ENCODE results near the gene GCC1. TPM values are rescaled to one million over a fixed set of nuclear protein-coding genes. Genes with fewer than 3 reads are reported as not detected.
A peak's percentile ranks its signal among the peaks of the same experiment; 100 is the strongest.
"Not testable (repeated sequence)": the region's sequence is repeated elsewhere in the genome, so short reads cannot be mapped to it uniquely, and the experiment has no call there.

The GCC1 gene
- total RNA-seq, 1 donor = 21.3 TPM

- DNase-seq (ENCODE audit: low read depth in 2 of 3, low spot score in 2 of 3) = no peak
Measured at GRCh38 chr7:127589896-127590295, 4.5 kb upstream of the GCC1 start.

- DNase-seq (ENCODE audit: low read depth in 2 of 3, low spot score in 2 of 3) = peak in 2 of 3 donors; percentile 28 to 42
Measured at GRCh38 chr7:127588697-127589482, 3.5 kb upstream of the GCC1 start.

DNA sequence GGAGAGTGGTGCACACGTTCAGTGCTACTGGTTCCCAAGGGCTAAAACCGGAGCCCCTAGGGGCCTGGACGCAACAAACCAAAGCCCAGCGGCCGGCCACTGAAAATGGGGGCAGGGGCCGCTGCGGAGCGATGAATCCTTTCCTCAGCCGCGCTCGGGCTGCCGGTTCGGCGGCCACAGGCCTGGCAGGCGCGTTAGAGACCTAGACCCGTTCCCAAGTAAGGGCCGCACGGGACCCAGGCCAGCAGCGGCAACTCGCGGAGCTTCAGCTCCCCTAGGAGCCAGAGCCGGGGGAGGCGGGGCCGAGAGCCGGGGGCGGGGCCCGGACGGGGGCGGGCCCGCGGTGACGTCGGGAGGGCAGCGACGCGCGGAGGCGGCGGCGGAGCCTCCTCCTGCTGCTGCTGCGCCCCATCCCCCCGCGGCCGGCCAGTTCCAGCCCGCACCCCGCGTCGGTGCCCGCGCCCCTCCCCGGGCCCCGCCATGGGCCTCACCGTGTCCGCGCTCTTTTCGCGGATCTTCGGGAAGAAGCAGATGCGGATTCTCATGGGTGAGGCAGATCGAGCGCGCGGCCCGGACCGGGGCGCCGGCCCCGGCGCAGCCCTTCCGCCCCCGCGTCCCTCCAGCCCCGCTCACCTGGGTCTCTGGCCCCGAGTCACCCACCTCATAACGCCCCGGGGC lies 2.8 kb upstream of the GCC1 start, which contains the start of gene ARF5:
Gene ARF5 (plus strand): TSS at position 393 of the 678 bp plus-strand sequence. CDS start 88 bp downstream, at position 481.
- peak; percentile 76 to 88 (median 84) for DNase-seq (ENCODE audit: low read depth in 2 of 3, low spot score in 2 of 3)

GRCh38 chr7:127587663-127588018 lies 2.2 kb upstream of the GCC1 start:
- DNase-seq (ENCODE audit: low read depth in 2 of 3, low spot score in 2 of 3) = no peak

DNA sequence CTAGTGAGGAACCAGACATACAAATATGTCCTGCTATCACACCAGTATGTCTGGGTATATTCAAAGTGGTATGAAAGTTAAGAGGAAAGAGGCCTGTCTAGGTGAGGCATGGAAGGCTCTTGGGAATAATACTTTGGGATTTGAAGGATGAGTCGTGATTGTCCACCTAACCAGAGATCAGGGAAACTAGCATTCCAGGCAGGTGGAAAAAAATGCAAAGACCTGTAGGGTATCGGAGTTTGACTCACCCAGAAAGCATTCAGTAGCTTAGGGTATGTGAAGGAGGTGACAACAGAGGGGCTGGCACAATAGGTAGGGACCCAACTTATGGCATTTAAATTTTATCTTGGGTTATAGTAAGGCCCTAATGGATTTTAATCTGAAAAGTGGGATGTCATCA lies 950 bp upstream of the GCC1 start:
- DNase-seq (ENCODE audit: low read depth in 2 of 3, low spot score in 2 of 3) = no peak

DNA sequence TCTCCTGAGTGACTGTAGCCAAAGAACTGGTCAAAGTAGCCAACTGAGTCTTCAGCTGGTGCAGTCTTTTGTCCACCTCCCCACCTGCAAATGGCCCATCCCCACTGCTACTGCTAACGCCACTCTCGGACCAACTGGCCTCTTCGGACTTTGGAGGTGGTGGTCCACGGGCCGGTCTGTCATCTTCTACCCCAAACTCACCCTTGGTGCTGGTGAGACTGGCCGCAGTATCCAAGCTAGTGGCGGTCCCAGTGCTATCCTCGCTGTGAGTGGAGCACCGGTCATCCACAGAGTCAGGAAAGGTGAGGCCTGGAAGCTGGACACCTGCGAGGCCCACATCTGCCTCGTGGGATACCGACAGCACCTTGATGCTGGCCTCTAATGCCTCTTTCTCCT lies 750 bp downstream of the GCC1 start:
- no peak for DNase-seq (ENCODE audit: low read depth in 2 of 3, low spot score in 2 of 3)

GRCh38 chr7:127582361-127582760 lies 3.0 kb downstream of the GCC1 start:
- no peak for DNase-seq (ENCODE audit: low read depth in 2 of 3, low spot score in 2 of 3)

- no peak for DNase-seq (ENCODE audit: low read depth in 2 of 3, low spot score in 2 of 3)
Measured at GRCh38 chr7:127581716-127582115, 3.7 kb downstream of the GCC1 start.

DNA sequence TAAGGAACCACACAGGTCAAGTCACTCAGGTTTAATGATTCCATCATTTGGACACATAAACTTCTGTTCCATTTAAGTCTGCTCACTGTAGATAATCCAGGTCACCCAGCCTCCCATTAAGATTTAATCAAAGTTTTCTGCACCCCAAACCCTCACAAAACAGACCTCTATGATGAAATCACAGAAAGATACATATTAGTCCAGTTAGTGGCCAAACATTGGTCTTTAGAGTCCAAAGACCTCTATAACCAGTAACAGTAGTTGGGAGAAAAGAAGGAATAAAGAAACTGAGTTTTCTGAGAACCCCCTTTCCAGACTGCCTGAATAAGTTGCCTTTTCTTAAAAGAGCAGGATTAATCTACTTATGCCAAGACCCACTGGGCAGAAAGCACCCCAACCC lies 4.8 kb downstream of the GCC1 start:
- no peak for DNase-seq (ENCODE audit: low read depth in 2 of 3, low spot score in 2 of 3)

GRCh38 chr7:127578711-127579275 lies 6.6 kb downstream of the GCC1 start:
- no peak for DNase-seq (ENCODE audit: low read depth in 2 of 3, low spot score in 2 of 3)

DNA sequence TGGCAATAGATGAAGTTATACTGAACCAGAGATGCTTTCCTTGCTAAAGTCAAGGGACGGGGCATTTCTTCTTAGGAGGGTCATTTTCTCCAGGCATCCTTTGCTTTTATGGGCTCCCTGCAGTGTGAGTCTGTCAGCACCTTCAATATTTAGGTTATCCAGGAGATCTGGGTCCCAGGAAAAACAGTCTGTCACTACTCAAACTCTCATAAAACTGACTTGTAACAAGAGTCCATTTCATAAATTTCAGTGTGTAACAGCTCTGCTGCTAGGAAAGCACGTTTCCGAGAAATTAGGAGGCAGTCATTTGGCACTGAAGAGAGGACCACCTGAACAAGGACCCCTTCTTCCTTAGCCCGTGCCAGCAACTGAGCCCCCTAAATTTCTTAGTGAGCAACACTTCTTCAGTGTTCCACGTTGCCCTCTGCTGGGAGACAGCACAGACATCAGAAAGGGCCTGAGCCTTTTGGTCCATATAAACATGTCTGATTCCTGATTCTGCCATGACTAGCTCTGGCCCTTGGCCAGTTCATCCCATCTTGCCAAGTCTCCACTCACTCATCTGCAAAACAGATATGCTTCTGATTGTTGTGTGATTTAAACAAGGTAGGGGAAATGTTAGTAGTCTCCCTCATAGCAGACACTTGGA lies 7.2 kb downstream of the GCC1 start:
- DNase-seq (ENCODE audit: low read depth in 2 of 3, low spot score in 2 of 3) = no peak

DNA sequence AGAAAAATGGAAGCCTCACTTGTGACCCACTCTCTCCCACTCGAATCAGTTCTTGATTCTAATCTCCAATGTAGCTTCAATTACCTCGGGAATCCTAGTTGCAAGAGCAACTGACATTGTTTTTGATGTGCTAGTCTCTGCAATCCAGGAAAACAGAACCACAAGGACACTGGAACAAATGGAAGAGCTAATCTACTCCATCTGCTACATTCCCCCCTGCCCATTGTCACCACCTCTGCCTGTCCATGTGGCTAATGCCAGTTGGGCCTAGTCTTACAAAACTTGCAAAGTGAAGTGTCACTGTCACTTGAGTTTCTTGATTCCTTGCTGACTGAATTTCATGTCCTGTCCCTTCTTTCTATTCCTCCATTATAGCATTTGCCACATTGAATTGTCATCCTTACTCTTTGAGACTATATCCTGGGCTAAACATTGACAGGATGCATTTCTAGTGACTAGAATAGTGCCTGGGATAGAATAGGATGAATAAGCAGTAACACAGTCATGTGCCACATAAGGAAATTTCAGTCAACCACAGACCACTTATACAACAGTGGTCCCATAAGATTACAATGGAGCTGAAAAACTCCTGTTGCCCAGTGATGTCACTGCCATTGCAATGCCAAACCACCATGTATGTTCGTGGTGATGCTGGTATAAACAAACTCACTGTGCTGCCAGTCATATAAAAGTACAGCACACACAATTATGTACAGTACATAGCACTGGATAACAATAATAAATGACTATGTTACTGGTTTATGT lies 13.5 kb downstream of the GCC1 start:
- no peak for DNase-seq (ENCODE audit: low read depth in 2 of 3, low spot score in 2 of 3)

- DNase-seq (ENCODE audit: low read depth in 2 of 3, low spot score in 2 of 3) = not testable (repeated sequence)
Measured at GRCh38 chr7:127568034-127568433, 17.4 kb downstream of the GCC1 start.

- no peak for DNase-seq (ENCODE audit: low read depth in 2 of 3, low spot score in 2 of 3)
Measured at GRCh38 chr7:127566242-127566641, 19.2 kb downstream of the GCC1 start.

- DNase-seq (ENCODE audit: low read depth in 2 of 3, low spot score in 2 of 3) = no peak
Measured at GRCh38 chr7:127557803-127558202, 27.6 kb downstream of the GCC1 start.

- no peak for DNase-seq (ENCODE audit: low read depth in 2 of 3, low spot score in 2 of 3)
Measured at GRCh38 chr7:127556404-127556803, 29.0 kb downstream of the GCC1 start.

DNA sequence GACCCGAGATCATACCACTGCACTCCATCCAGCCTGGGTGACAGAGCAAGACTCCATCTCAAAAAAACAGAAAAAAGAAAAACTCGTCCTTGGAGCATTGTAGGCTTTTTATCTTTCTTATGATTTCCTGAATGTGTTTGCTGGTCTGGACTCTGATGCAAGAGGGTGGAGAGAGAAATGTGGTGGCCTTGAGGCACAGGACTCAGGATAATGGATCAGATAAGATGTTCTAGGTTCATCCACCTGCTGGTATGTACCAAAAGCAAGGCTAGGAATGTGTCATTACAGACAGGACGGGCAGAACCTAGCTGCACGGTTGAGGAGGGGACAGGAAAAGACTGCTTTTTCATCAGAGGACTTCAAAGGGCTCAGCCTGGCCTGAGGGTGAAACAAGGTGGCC lies 33.5 kb downstream of the GCC1 start:
- DNase-seq (ENCODE audit: low read depth in 2 of 3, low spot score in 2 of 3) = no peak

GRCh38 chr7:127550247-127550646 lies 35.1 kb downstream of the GCC1 start:
- no peak for DNase-seq (ENCODE audit: low read depth in 2 of 3, low spot score in 2 of 3)

- DNase-seq (ENCODE audit: low read depth in 2 of 3, low spot score in 2 of 3) = no peak
Measured at GRCh38 chr7:127546313-127546712, 39.1 kb downstream of the GCC1 start.

DNA sequence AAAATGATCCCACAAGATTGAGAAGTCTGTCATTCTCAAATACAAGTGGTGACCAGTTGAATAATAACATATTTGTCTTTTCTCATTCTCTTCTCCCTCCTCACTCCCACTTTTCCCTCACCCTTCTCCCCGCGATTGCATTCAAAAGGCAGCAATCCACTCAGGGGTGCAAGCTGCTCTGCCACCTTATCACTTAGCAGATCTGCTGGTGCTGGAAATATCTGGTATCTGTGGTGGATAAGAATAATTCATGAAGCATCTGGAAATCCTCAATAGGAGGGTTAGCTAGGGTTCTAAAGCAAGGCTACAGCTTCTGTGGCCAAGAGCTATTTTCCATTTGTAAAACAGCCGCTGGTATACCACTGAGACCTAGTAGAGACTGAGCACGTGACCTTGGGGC lies 43.8 kb downstream of the GCC1 start:
- DNase-seq (ENCODE audit: low read depth in 2 of 3, low spot score in 2 of 3) = no peak

DNA sequence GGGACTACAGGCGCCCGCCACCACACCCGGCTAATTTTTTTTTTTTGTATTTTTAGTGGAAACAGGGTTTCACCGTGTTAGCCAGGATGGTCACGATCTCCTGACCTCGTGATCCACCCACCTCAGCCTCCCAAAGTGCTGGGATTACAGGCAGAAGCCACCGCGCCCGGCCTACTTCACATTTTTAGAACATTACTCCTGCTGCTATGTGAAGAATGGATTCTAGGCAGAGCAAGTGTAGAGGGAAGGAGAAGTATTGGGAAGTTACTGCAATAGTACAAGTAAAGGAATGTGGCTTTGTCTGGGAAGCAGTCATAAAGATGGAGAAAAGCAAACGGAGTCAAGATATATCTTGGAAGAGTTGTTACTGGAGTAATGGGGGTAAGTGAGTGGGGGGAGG lies 44.9 kb downstream of the GCC1 start:
- DNase-seq (ENCODE audit: low read depth in 2 of 3, low spot score in 2 of 3) = not testable (repeated sequence)

Data from hematopoietic multipotent progenitor cell (in vitro differentiated cells).